GM19238 (cell line): ENCODE data around the gene TMEM89.

ENCODE experiments used
- DNase-seq: peaks from one replicate; pipeline ENCODE4 v3.0.0; 2011; ENCODE audit warnings: low spot score; ENCODE audit not compliant: insufficient read length

The TMEM89 gene

DNA sequence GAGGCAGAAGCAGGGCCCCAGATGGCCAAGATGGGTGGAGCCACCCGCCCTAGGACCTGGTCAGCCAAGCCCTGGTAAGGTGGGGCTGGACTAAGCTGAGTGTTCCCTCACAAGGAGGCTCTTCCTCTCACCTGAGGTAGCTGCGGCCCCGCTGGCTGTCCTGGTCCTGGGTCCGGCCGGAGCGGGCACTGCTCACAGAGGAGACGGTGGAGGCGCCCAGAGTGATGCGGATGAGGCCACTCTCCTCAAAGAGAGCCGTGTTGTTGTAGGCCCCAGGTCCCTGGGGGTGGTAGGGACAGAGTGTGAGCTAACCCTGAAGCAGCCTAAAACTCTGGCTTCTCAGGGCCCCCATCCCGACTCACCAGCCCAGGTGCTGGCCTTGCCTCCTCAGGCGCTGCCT is 21.0 kb upstream of the TMEM89 start:
- no peak for DNase-seq

DNA sequence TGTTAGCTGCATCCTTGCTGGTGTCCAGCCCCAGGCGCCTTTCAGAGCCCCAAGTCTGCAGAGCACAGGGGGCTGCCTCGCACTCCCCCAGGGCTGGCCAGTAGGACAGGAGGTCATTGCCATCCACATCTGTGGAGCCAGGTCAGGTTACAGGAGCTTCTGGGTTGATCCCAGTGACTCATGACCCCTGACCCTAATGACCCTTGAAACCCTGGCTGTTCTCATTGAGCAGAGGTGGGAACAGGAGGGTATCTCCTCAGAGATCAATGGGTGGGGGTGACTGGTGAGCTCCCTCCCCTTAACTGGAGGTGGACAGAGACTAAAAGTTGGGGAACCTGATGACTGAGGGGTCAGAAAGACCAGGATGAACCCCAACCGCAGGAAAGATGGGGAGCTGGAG is 19.8 kb upstream of the TMEM89 start:
- DNase-seq = no peak

DNA sequence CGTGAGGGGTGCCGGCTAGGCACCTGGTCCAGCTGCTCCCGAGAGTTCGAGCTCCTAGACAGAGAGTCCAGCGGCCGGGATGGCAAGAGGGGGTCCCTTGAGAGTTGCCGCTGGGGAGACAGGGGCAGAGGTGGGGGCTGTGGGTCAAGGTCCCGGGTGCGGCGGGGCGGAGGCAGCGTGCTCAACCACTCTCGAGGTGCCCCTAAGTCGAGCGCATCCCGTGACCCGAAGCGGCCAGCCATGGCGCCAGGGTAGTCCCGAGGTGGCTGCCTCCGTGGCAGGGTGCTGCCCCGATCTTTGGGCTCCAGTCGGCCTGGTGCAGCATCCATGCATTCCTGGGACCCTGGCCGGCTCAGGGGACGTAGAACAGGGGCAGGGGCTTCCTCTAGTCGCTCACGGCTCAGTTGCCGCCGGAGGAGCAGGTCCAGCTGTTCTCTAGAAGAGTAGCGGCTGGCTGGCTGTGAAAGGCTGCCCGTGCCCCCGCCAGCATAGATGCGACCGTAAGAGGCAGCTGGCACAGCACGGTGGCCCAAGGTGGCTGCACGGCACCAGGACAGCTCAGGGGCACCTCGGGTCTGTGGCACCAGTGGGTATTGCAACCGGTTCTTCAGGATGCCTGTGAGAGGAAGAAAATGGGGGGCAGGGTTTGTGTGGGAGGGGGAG is 18.5 kb upstream of the TMEM89 start:
- DNase-seq = no peak

DNA sequence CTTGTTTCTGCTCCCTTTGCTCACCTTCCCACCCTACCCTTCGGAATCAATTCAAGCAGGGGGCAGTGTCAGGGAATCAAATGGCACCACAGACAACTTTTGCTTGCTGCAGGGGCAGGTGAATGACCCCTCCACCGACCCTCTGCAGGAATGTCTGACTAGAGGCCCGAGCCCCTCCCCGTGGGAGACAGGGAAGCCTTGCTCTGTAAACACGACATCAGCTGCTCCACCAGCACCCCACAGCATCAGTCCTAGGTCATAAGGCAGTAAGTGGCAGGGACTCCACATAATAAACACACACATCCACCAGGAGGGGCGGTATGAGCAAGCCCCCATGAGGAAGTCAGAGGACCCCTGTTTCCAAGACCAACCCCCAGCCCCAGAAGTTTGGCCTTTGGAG is 15.7 kb upstream of the TMEM89 start:
- DNase-seq = no peak

DNA sequence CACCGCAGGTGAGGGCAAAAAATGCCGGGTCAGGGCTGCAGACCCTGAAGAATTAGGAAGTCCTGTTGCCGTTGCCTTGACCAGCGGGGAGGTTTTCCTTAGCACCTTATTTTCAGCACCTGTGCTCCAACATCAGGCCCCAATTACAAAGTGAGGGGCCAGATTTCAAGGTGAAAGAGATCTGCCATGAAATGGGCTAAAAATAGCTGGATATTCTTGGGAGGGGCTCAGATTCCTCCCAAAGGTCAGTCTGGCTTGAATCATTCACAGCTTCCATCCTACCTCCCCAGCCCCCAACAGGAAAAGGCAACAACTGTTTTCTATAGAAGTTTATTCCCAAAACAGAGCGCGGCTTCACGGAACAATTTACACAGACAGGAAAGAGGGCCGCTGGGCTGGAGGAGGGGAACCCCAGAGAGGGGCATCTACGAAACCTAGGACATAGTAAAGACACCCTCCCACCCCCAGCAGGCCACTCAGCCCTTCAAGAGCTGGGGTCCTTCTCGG is 14.6 kb upstream of the TMEM89 start:
- no peak for DNase-seq

DNA sequence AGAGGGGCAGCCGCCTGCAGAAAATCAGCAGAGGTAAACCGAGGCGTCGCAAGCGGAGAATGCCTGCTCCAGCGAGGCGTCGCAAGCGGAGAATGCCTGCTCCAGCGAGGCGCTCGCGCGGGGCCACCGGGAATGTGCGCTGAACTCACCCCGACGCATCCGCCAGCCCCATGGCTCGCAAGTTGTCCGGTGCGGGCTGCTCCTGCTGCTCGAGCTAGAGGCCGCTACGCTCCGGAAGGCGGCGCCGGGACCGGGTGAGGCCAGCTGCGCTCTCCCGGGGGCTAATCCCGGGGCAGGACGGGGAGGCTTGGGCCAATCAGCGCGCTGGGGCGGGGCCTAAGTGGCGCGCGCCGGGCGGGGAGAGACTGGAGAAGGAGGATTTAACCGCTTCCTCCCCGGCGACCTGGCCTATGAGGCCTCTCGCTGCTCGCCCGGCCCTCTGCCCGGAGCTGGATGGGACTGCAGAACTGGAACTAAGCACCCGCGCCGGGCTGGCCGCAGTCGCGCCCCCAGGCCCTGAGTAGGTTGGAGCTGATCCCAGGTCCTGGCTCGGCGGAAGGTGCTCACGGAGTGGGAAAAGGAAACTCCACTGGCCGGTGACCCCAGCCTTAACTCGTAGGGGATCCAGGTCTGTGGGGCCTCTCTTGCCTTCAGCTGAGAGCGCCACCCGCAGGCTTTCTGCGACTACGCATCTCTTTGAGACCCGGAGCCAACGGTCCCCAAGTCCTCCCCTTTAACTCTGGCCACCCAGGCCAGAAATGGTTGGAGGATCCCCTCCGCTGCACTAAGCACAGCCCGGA is 13.9 kb upstream of the TMEM89 start, which contains the start of gene SLC26A6:
Gene SLC26A6 (minus strand): TSS at position 240 of the 800 bp plus-strand sequence. CDS start 68 bp downstream, at position 172.
- DNase-seq = peak; percentile 100

DNA sequence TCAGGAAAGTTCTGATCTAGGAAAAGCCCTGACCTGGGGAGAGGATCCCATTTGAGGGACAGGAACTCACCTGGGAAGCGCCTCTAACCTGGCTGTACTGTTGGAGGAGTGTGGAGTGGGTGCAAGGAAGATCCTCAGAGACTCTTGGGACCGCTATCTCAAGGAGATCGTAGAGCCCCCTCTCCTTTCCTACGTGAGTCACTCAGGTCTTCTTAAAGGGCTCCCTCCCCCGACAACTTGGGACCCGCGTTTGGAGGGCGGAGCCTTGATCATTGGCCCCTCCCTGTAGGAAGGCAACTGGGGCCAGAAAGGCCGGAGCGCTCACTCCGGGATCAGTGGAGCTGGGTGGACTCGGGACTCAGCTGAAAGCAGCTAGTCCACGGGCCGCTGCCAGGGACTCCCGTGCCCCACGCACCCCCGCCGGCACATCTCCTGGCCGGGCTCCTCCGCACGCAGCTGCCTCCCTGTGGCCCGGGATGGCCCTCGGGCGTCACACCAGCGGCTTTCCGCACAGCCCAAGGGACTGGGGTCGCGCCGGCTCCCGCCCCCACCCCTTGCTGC is 13.2 kb upstream of the TMEM89 start:
- DNase-seq = peak; percentile 69

DNA sequence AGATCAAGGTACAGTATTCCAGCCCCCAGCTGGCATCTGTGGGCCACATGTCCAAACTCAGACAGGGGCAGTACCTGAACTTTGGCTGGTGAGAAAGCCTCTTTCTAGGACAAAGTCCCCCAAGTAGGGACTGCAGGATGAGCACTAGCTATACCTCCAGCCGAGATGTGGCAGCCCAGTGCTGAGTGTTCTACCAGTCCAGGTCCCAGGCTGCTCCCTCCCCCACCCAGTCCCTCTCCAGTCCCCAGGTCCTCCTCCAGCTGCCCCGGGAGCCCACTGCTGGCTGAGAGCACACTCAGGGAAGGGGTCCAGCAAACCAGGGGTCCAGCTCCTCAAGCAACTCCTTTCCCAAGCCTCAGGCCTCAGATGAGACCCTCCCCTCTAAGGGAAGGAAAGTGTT is 12.2 kb upstream of the TMEM89 start:
- DNase-seq = no peak

DNA sequence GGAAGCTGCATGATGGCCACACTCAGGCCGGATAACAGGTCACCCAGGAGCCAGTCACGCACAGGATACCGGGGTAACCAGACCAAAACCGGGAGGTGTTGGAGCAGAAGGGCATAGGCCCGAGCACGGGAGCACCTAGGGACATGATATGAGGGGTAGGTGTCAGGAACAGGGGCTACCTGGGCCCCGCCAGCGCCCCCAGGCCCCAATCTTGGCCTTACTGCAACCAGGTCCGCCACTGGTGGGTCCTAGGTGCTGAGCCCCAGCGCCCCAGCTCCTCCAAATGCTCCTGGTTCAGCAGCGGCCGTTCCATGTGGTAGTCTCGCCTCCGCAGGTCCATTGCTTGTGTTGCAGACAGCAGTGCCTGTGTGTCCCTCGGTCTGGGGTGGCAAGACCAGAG is 11.7 kb upstream of the TMEM89 start:
- no peak for DNase-seq

DNA sequence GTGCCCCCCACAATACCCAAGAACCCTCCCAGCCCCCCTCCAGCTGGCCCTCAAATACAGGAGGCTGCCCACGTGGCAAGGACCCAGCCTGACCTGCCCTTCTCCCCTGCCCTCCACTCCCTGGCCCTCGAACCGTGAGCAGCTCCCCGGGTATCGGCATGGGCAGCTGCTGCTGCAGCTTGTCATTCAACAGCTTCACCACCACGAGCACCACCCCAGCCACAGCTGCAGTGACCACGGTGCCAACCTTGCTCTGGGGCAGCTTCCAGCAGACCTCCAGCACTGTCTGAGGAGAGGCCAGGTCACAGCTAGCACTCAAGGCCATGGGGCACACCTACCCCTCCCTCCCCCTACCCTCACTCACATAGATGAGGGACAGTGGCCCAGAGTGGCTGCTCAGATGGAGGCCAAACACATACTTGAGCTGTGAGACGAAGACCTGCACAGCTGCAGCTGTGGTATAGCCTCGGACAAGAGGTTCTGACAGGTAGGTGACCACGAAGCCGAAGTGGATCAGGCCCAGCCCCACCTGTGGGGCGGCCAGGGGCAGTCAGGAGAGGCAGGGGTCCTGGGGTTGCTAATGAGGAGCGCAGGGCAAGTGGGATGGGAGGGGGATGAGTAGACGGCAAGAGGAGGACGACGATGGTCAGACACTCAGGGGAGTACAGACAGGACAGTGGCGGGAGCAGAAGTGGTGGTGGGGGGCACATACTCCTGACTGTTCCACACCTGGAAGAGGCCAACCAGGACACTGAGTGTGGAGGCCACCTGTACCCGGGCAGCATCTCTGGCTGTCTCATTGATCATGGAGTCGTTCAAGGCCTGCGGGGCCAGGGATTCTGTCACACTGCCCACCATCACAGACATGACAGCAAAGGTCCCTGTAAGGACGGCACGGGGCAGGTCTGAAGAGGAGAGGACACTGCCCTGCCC is 10.2 kb upstream of the TMEM89 start:
- DNase-seq = no peak

DNA sequence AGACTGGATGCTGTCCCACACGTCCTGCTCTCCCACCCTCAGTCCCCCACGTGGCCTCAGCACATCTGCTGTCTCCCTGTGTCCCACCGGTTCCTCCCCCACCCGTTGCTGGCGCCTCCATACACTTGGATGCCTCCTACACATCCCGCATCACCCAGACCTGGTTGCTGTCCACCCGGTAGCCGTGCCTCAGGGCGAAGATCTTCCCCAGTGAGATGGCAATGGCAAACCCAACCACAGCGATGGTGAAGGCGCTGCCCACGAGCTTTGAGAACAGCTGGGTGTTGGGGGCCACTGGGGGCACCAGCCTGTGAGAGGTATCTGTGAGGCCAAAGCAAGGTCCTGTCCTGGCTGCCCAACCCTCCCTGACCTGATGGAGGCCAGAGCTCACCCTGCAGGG is 9.3 kb upstream of the TMEM89 start:
- no peak for DNase-seq

DNA sequence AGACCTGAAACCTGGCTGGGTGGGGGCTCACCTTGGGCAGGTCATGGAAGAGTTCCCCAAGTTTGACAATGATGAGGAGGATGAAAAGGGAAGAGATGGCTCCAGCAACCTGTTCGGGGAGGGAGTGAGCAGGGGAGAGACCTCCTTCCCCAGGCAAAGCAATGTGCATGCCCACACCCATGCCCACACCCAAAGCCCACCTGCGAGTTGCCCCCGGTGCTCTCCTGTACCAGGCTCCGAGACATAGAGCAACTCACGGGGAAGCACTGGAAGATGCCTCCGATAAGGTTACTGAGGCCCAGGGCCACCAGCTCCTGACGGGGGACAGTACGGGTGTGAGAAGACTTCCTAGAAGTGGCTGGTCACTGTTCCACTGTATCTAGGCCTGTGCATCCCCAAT is 8.8 kb upstream of the TMEM89 start:
- DNase-seq = no peak

DNA sequence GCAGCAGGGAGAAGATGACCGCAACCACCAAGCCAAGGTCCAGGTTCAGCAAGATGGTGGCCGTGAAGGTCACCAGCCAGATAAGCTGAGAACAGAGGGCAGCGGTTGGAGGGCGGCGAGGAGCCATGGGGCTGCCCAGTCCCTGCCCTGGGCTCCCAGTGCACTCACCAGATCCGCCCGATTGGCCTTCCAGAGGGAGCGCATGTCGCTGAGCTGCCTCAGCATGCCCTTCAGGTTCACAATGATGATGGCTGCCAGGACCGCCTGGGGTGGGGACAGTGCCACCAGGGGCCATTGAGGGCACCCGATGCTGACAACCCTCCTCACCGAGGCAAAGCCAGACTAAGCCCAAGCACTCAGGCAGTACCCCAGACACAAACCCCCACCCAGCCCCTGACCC is 8.3 kb upstream of the TMEM89 start:
- no peak for DNase-seq

DNA sequence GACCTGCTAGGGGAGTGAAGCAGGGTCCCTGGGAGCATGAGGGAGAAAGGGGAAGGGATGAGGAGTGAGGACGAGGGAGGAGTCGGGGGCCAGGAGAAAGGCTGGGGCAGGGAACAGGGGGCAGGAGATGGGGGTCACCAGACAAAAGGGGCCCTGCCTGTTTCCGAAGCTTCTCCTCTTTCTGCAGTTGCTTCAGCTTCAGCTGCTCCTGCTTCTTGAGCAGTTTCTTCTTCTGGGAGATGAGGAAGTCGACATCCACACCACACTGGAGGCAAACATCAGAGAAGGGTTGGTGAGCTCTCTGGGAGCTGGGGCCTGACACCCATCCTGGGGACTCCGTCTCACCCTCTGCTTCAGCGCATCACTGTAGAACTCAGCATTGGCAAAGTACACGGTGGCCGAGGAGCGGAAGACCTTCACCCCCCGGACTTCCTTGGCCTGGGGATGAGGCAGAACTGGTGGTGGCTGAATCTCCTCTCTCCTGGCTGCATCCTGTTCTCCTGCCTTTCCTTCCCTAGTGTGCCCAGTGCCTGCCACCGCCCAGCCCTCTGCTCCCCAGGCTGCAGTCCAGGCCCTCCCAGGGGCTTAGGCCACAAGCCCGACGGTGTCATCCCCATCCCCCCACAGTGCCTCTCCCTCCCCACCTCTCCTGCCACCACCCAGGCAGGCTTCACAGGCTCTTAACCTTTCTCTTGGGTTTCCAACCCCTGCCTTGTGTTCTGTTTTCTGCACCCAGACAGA is 6.9 kb upstream of the TMEM89 start:
- no peak for DNase-seq

DNA sequence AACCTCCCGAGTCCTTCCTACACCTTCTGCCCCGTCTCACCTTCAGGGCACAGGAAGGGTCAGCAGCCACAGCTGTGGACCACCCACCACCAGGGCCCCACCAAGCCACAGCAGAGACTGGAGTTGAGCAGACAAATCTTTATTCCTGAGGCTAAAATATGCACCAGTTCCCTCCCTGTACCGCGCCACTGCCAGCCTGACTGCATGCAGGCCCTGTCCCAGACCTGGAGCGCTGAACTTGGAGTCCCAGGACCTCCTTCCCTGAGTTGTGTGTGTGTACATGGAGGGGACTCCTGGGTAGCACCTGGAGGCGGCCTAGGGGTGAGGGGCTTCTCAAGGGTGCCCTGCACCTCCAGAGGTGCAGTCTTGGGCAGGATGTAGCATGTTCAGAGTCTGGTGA is 4.0 kb upstream of the TMEM89 start:
- no peak for DNase-seq

DNA sequence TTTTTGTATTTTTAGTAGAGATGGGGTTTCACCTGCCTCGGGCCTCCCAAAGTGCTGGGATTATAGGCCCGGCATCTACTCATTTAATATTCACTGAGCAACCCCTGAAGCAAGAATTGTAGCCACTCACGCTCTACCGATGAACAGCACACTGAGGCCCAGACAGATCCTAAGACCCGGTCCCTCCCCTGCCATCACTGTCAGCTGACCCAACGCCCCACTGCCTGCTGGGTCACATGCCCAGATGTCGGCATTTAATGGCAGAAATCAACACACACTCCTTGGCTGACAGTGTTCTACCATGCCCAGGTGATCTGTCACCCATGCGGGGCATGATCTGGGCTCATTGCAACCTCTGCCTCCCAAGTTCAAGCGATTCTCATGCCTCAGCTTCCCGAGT is 3.2 kb upstream of the TMEM89 start:
- DNase-seq = no peak

DNA sequence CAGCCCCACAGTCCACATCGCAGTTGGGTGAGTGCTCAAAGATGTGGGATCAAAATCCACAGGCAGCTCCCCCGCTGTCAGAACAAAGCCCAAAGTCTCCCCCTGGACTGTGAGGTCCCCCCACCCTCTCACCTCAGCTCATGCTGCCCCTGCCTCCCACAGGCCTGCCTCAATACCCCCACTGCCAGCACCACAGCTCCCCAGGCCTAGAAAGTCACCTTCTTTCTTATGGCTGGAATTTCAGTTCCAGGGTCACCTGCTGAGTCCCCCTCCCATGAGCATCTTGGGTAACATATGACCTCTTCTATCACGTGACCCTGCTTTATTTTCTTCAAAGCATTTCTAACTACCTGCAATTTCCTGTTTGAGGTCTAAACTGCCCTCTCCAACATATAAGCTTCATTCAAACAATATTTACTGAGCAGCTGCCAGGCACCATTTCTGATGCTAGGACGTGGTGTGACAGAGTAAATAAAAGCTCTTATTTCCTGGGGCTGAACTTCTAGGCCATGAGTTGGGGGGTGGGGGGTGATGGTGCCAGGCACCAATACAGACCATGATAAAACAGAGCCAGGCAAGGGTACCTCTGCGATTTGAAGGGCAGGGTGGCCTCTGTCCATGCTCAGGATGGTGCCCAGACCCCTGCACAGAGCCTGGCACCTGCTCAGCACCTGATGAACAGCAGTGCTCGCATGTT is 2.4 kb upstream of the TMEM89 start:
- no peak for DNase-seq

DNA sequence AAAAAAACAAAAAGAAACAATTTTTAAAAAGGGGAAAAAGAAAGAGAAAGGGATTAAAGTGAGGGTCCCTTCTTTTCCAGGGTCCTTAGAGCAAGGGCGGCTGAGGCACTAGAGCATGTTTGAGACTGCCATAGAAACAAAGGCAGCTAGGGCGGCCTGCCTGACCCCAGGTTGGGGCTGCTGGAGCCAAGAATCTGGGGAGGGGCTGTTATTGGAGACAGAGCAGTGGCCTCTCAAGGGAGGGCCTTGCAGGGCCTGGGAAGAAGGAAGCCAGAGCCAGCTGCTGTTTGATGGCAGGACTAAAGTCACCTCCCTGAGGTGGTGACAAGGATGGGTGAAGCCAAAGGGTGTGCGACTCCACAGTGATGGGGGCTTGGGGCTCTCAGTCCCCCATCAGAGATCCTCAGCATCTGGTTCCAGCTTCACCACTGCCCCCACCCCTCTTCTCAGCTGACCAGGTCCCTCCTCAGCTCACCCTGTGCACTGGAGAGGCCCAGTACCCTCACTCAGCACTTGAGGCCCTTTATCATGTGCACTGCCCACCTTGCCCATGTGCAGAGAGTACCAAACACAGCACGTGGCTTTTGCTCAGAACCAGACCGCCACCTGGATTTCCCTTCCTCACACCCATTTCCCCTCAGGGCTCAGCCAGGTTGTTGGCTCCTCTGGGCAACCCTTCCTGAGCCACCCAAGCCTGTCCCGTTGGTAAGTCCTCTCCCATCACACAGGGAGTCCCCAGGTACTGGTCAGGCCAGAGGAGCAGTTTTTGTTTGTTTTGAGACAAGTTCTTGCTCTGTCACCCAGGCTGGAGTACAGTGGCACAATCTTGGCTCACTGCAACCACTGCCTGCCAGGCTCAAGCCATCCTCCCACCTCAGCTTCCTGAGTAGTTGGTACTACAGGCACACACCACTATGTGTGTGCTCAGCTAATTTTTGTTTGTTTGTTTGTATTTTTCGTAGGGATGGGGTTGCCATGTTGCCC is 1.7 kb downstream of the TMEM89 start:
- DNase-seq = no peak

DNA sequence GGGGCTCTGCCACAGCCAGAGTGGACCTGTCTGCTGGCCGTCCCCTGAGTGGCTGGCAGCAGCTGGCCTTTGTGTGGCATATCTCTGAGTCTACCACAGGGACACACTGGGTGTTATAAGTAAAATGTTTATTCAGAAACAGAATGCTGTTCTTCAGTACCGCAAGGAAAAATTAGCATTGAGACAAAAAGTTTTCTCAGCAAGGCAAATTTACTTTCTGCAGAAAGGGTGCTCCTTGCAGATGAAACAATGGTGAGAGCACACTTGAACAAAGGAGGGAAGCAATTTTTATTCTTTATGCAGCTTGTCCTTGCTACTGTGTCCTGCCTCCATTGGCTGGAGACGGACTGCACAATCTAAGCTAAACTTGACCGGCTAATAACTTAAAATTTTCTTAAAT is 4.0 kb downstream of the TMEM89 start:
- DNase-seq = no peak
